CD14-positive monocyte (primary cell): Measurements from ENCODE around the gene CELSR3. TPM values are rescaled to one million over a fixed set of nuclear protein-coding genes. Genes with fewer than 3 reads are reported as not detected.

Experiments used
- DNase-seq, 3 donors: peaks; one replicate each; pipeline ENCODE4 v3.0.0-alpha.2; 2011 to 2022
- H2AFZ ChIP-seq: 2 replicates; pipeline ENCODE4 v1.6.0; 2012; ENCODE audit warnings: mild to moderate bottlenecking, low read depth, low read length, inconsistent platforms; ENCODE audit not compliant: insufficient read depth, poor library complexity, severe bottlenecking
- H3K27ac ChIP-seq, 2 donors: 1 replicate in 1 of 2; 2 replicates in 1 of 2; pipeline ENCODE4 v1.5.1; 2012 to 2013; ENCODE audit warnings: low read length in 2 of 2, control low read depth in 1 of 2, inconsistent platforms in 1 of 2, low read depth in 1 of 2, mild to moderate bottlenecking in 1 of 2
- H3K27me3 ChIP-seq, 2 donors: one replicate each; pipeline versions ENCODE4 v1.6.0 to v1.6.1; 2011 to 2013; ENCODE audit warnings: low read length in 2 of 2; ENCODE audit not compliant: control insufficient read depth in 2 of 2, insufficient read depth in 2 of 2
- H3K36me3 ChIP-seq, 2 donors: replicated peaks in 1 of 2; 1 replicate in 1 of 2; 2 replicates in 1 of 2; pipeline versions ENCODE4 v1.5.1 to v1.6.1; 2012 to 2013; ENCODE audit warnings: low read length in 2 of 2, control low read depth in 1 of 2, inconsistent platforms in 1 of 2, mild to moderate bottlenecking in 1 of 2; ENCODE audit not compliant: insufficient read depth in 2 of 2, control insufficient read depth in 1 of 2
- H3K4me1 ChIP-seq, 2 donors: 1 replicate in 1 of 2; 2 replicates in 1 of 2; pipeline versions ENCODE4 v1.5.1 to v1.6.1; 2012 to 2013; ENCODE audit warnings: low read length in 2 of 2, control low read depth in 1 of 2, inconsistent platforms in 1 of 2, mild to moderate bottlenecking in 1 of 2, moderate library complexity in 1 of 2; ENCODE audit not compliant: insufficient read depth in 2 of 2, control insufficient read depth in 1 of 2
- H3K4me2 ChIP-seq: replicated peaks from 2 replicates; pipeline ENCODE3; 2012; ENCODE audit warnings: low read length, moderate library complexity, mild to moderate bottlenecking; ENCODE audit not compliant: poor library complexity, severe bottlenecking; ENCODE audit errors: extremely low read depth
- H3K4me3 ChIP-seq, 3 experiments: fragments of 200-600 bp in 1 of 3; sonication (generic) in 1 of 3; replicated peaks in 1 of 3; 1 replicate in 2 of 3; 2 replicates in 1 of 3; pipeline ENCODE4 v1.5.1; 2011 to 2013; ENCODE audit warnings: low read length in 3 of 3, mild to moderate bottlenecking in 3 of 3, control low read depth in 2 of 3, low read depth in 2 of 3, inconsistent platforms in 1 of 3, moderate library complexity in 1 of 3
- H3K79me2 ChIP-seq: 2 replicates; pipeline ENCODE4 v1.6.0; 2012; ENCODE audit warnings: mild to moderate bottlenecking, control low read depth, inconsistent platforms, low read length, moderate library complexity; ENCODE audit not compliant: insufficient read depth
- H3K9ac ChIP-seq: 2 replicates; pipeline ENCODE4 v1.6.0; 2017; ENCODE audit warnings: low read length, mild to moderate bottlenecking; ENCODE audit not compliant: insufficient read depth, poor library complexity, severe bottlenecking
- H3K9me3 ChIP-seq, 2 donors: replicated peaks in 1 of 2; 1 replicate in 1 of 2; 2 replicates in 1 of 2; pipeline versions ENCODE4 v1.5.1 to v1.6.1; 2012 to 2013; ENCODE audit warnings: low read length in 2 of 2, control low read depth in 1 of 2; ENCODE audit not compliant: control insufficient read depth in 1 of 2, insufficient read depth in 1 of 2
- H4K20me1 ChIP-seq: 2 replicates; pipeline ENCODE4 v1.6.0; 2012; ENCODE audit warnings: mild to moderate bottlenecking, low read length, control low read depth, moderate library complexity; ENCODE audit not compliant: insufficient read depth
- H3K27ac Mint-ChIP-seq, 7 donors: one replicate each; pipeline ENCODE4 v1.8.0; 2020; ENCODE audit warnings: mild to moderate bottlenecking in 7 of 7, mixed read lengths in 7 of 7, moderate library complexity in 6 of 7, inconsistent platforms in 2 of 7
- H3K27me3 Mint-ChIP-seq, 3 donors: one replicate each; pipeline ENCODE4 v1.8.0; 2021 to 2022; ENCODE audit warnings: low read depth in 3 of 3, mild to moderate bottlenecking in 3 of 3, mixed read lengths in 3 of 3, moderate library complexity in 3 of 3, inconsistent platforms in 1 of 3
- H3K36me3 Mint-ChIP-seq, 2 donors: one replicate each; pipeline ENCODE4 v1.8.0; 2020; ENCODE audit warnings: mixed read lengths in 2 of 2, inconsistent platforms in 1 of 2, mild to moderate bottlenecking in 1 of 2
- H3K4me1 Mint-ChIP-seq: one replicate; pipeline ENCODE4 v1.8.0; 2020; ENCODE audit warnings: mild to moderate bottlenecking, mixed read lengths
- H3K4me3 Mint-ChIP-seq, 2 donors: one replicate each; pipeline ENCODE4 v1.8.0; 2020; ENCODE audit warnings: mild to moderate bottlenecking in 2 of 2, mixed read lengths in 2 of 2, moderate library complexity in 1 of 2
- H3K9me3 Mint-ChIP-seq, 7 donors: one replicate each; pipeline ENCODE4 v1.8.0; 2020 to 2022; ENCODE audit warnings: mixed read lengths in 7 of 7, mild to moderate bottlenecking in 6 of 7, moderate library complexity in 6 of 7, inconsistent platforms in 2 of 7
- WGBS: methylation state at CpG from one replicate; pipeline ENCODE4 v1.1.5; 2013; ENCODE audit warnings: missing lambda C conversion rate; ENCODE audit not compliant: insufficient coverage; 5-methylcytosine and 5-hydroxymethylcytosine counted together
- intact Hi-C, 2 donors: fragments of 100-400 bp; cut with micrococcal nuclease; formaldehyde crosslinking; loops; one replicate each; pipeline versions ENCODE4 v1.15.0 to v1.15.1; 2023
- polyA plus RNA-seq, 3 donors: library from polyadenylated mRNA; depleted of rRNA in 1 of 3; unstranded in 2 of 3; stranded (reverse) in 1 of 3; fragments of 300-500 nt in 2 of 3; fragments of >200 nt in 1 of 3; fragmentation: Illumina TruSeq in 2 of 3; gene quantifications; 1 replicate in 2 of 3; 2 replicates in 1 of 3; pipeline ENCODE4 v1.2.3, GENCODE V29; 2012 to 2021
- TF ChIP-seq, protein P1 (sequence below): fragments of 200-600 bp; IDR thresholded peaks from one replicate; pipeline ENCODE4 v1.8.0; 2022; ENCODE audit warnings: antibody characterized with exemption, mild to moderate bottlenecking

Gene CELSR3
- polyA plus RNA-seq, 3 donors = 0.95 TPM; not detected in 2

DNA sequence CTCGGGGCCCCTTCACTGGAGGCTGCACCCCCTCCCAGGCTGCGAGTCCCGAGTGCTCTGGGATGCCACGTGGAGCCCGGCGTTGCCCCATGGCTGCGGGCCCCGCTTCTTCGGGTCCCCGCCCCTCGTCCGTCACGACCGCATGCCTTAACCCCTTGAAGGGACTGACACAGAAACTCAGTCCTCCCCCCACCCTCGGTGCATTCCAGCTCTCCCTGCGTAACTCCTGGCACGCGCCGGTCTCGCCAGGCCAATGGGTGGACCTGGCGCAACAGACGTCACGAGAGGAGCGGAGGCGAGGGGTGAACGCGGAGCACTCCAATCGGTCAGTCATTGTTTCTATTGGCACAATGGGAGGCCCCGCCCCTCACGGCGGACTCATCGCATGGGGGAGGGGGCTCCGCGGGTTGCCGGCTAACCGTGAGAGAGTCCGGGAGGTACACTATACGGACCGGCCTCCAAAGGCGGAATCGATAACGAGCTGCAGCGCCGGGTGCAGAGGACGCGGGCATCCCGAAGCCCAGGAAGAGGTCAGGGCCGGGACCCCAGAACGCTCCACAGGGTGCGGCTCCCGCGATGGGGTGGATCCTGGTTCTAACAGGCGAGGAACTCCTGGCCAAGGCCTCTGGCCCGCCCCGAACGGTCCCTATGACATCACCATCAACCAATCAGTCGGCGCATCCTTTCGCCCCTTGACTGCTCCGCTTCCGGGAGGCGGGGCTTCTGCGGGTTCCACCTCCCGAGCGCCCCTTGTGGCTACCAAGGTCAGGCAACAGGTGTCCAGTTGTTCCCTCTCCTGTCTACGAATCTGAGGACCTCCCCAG lies 1.0 kb upstream of the CELSR3 start:
- Histone ChIP-seq H3K9me3 (peaks cover 9 to 17% of the 10 kb centered on the region in 2 donors), H3K27ac (peak overlapping the region; percentile 69 to 72), H3K36me3 (no peaks in the 10 kb centered on the region), H4K20me1 (peaks cover 4% of the 10 kb centered on the region), H3K9ac (peak overlapping the region; percentile 65), H3K79me2 (no peaks in the 10 kb centered on the region), H3K27me3 (peaks cover 11 to 43% of the 10 kb centered on the region in 2 donors), H3K4me1 (peaks cover 20 to 33% of the 10 kb centered on the region in 2 donors), H3K4me2 (peak overlapping the region; percentile 78), H2AFZ (peak overlapping the region; percentile 64), H3K4me3 (peak overlapping the region; percentile 44 to 77 (median 63))
- DNase-seq = peak; percentile 94 to 97 (median 96)
- Mint-ChIP-seq H3K36me3 (peaks cover 5 to 6% of the 10 kb centered on the region in 2 donors), H3K9me3 (peaks cover 8 to 25% (median 17%) of the 10 kb centered on the region in 7 donors), H3K27me3 (peaks cover 35 to 48% (median 44%) of the 10 kb centered on the region in 3 donors), H3K27ac (peak overlapping the region; percentile 78 to 93 (median 86)), H3K4me3 (peak overlapping the region; percentile 87 to 96), H3K4me1 (peaks cover 17% of the 10 kb centered on the region)
- intact Hi-C loops = no loop called here
- 2% methylated on average over 62 of the region's 66 CpGs for WGBS
- TF ChIP-seq, protein P1, sequence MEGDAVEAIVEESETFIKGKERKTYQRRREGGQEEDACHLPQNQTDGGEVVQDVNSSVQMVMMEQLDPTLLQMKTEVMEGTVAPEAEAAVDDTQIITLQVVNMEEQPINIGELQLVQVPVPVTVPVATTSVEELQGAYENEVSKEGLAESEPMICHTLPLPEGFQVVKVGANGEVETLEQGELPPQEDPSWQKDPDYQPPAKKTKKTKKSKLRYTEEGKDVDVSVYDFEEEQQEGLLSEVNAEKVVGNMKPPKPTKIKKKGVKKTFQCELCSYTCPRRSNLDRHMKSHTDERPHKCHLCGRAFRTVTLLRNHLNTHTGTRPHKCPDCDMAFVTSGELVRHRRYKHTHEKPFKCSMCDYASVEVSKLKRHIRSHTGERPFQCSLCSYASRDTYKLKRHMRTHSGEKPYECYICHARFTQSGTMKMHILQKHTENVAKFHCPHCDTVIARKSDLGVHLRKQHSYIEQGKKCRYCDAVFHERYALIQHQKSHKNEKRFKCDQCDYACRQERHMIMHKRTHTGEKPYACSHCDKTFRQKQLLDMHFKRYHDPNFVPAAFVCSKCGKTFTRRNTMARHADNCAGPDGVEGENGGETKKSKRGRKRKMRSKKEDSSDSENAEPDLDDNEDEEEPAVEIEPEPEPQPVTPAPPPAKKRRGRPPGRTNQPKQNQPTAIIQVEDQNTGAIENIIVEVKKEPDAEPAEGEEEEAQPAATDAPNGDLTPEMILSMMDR = peak; percentile 88

DNA sequence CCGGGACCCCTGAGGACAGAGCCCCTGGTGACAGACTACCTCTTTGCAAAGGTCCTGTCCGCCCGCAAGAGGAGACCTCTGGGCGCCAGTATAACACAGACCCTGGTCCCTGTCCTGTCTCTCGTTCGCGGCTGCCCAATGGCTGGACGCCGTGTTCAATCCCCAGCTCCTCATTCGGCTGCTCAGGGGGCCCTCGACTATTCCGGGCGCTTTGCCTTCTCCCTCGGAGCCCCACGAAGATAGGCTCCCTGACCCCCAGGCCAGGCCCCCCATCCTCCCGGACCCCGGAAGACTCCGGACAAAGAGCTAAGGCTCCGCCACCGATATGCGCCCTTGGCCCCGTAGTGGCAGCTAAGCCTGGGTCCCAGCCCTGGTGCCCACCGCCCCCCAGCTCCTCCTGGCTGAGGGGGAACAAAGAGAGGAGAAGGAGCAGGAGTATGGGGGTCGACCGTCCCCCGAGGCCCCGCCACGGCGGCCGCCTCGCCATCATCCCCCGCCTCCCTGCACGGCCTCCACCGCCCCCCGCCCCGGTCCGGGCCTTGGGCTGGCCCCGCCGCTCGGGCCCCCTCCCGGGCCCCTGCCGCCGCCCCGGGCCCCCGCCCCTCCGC lies 437 bp downstream of the CELSR3 start:
- intact Hi-C loops = no loop called here
- TF ChIP-seq, protein P1 = no peak
- peak overlapping the region in 1 of 2 donors; percentile 83 for H3K4me3 Mint-ChIP-seq
- Histone ChIP-seq H3K9me3 (peaks cover 9 to 17% of the 10 kb centered on the region in 2 donors), H3K9ac (no peak overlapping the region), H3K27me3 (peaks cover 11 to 50% of the 10 kb centered on the region in 2 donors), H3K36me3 (no peaks in the 10 kb centered on the region), H4K20me1 (peaks cover 4% of the 10 kb centered on the region), H2AFZ (no peak overlapping the region), H3K4me1 (peaks cover 21 to 35% of the 10 kb centered on the region in 2 donors), H3K27ac (no peak overlapping the region), H3K4me3 (no peak overlapping the region), H3K79me2 (no peaks in the 10 kb centered on the region), H3K4me2 (peak overlapping the region; percentile 78)
- DNase-seq = no peak
- WGBS = 7% methylated on average over 23 of the region's 46 CpGs
- peaks cover 5 to 6% of the 10 kb centered on the region in 2 donors for H3K36me3 Mint-ChIP-seq
- peaks cover 19% of the 10 kb centered on the region for H3K4me1 Mint-ChIP-seq
- peaks cover 39 to 60% (median 48%) of the 10 kb centered on the region in 3 donors for H3K27me3 Mint-ChIP-seq
- H3K9me3 Mint-ChIP-seq = peaks cover 8 to 25% (median 17%) of the 10 kb centered on the region in 7 donors
- H3K27ac Mint-ChIP-seq = no peak overlapping the region
